PC-9 (cell line): Measurements from ENCODE around the gene TH.

Experiments
- CTCF ChIP-seq: fragments of 200-600 bp; sonication (generic); conservative IDR thresholded peaks from 2 replicates; pipeline ENCODE4 v1.6.1; 2017; ENCODE audit warnings: mixed run types, antibody characterized with exemption, mild to moderate bottlenecking, moderate library complexity
- EZH2 ChIP-seq: fragments of 200-600 bp; sonication (generic); IDR thresholded peaks from 2 replicates; pipeline ENCODE4 v1.8.0; 2017; ENCODE audit warnings: antibody characterized with exemption, low read depth

- TF ChIP-seq CTCF (no peak), EZH2 (no peak)
Observed at GRCh38 chr11:2140411-2141400, 30.9 kb downstream of the TH start.
